GM19035 (cell line): ENCODE data around the gene CASP1.
"Not testable (repeated sequence)": the region's sequence is repeated elsewhere in the genome, so short reads cannot be mapped to it uniquely, and the experiment has no call there.

Source experiments
- ATAC-seq: cut with Tn5 transposase; IDR thresholded peaks from one replicate; pipeline ENCODE4 v1.9.1; 2021; ENCODE audit not compliant: unreplicated experiment

The CASP1 gene

GRCh38 chr11:105034813-105035620 is at the start of gene CASP1:
CASP1 (minus strand) TSS chr11:105035144; CDS start chr11:105035113, 31 bp downstream.
- peak; percentile 93 for ATAC-seq

GRCh38 chr11:105081412-105082150 is 46.6 kb upstream of the CASP1 start:
- no peak for ATAC-seq

- ATAC-seq: not testable (repeated sequence)
Measured at GRCh38 chr11:105080171-105080906, 45.4 kb upstream of the CASP1 start.

GRCh38 chr11:105078283-105078682 is 43.3 kb upstream of the CASP1 start:
- ATAC-seq: no peak

DNA sequence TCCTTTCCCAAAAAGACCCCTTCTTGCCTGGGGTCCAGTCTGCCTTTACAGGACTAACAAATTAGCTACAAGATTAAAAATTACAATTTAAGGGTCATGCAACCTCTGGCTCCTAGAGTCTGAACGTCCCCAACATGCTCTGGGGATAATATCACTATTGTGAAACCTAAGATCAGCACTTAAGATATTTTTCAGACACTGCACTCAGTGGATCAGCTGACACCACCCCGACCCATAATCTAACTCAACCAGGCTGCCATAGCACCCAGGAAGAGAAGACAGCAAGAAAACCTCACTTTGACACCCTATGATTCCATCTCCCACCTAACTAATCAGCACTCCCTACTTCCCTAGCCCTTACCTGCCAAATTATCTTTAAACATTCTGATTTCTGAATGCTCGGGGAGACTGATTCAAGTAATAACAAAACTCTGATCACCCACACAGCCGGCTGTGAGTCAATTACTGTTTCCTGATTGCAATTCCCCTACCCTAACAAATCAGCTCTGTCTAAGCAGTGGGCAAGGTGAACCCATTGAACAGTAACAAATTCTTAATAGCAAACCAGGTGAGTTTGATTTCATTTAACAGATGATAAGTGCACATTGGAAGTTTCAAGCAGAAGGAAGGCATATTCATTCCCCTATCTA is 42.3 kb upstream of the CASP1 start:
- not testable (repeated sequence) for ATAC-seq

GRCh38 chr11:105074166-105074530 is 39.2 kb upstream of the CASP1 start:
- ATAC-seq: no peak

- ATAC-seq: no peak
Measured at GRCh38 chr11:105073456-105074165, 38.7 kb upstream of the CASP1 start.

- not testable (repeated sequence) for ATAC-seq
Measured at GRCh38 chr11:105072080-105072479, 37.1 kb upstream of the CASP1 start.

- ATAC-seq: no peak
Measured at GRCh38 chr11:105071089-105071732, 36.3 kb upstream of the CASP1 start.

DNA sequence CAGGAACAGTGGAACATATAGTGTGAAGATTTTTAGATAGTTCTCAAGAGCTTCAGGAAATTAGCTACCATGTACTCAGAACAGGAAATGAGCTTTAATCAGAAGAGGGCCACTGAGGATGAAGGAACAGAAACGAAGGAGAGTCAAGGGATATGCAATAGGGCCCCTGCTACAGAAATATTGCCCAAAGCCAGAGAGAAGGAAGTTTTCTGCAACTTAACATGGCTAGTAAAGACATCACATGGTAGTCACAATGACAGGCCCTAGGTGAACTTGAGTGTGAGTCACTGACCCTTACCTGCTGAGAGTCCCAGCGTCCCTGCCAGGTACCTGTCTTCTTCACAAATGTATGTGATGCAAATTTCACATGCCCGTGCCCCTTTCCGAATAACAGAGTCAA is 35.4 kb upstream of the CASP1 start:
- no peak for ATAC-seq

DNA sequence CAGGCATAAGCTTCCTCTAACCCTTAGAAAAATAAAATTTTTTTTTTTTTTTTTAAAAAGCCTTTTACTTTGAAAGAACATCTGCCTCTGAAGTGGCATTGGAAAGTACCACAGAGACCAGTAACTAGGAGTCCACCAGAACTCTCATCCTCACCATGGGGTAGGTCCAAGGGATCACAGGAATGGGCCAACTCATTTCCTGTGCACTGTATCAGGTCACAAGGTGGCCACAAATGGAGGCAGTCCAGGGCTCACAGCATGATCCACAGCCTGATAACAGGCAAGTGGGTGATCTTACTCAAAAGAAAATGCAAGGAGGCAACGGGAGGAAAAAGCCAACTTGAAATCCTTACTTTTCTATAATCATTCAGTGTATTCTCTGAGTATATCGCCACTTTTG is 34.8 kb upstream of the CASP1 start:
- not testable (repeated sequence) for ATAC-seq

DNA sequence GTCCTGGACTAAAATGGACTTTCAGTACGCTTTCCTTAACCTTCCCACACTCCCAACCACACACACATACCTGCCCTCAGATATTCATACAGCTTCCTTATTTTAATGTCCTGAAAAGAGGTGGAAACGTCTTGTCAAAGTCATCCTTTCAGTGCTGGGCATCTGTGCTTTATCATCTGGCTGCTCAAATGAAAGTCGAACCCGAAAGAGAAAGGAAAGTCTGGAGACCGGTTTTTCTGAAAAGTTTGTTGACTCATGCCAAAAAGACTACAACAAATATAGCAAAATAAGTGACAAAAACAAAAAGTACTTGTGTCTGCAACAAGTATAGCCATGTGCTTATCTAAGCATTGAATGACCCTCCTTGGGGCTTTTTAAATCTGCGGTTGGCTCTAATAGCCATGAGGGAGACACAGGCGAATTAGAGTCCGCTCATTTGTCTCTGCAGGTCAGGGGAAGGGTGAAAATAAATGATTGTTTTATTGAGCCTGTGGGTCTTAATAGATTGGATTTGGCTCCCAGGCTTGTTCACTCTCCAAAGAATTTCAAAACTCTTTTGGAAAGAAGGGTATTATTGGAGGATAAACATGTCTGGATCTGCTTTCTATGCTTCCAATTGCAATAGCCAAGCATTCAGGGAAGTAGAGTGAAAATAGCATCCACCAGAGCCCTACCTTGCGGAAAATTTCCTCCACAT is 28.4 kb upstream of the CASP1 start:
- ATAC-seq: not testable (repeated sequence)

GRCh38 chr11:105057432-105057831 is 22.5 kb upstream of the CASP1 start:
- no peak for ATAC-seq

GRCh38 chr11:105056446-105056845 is 21.5 kb upstream of the CASP1 start:
- no peak for ATAC-seq

DNA sequence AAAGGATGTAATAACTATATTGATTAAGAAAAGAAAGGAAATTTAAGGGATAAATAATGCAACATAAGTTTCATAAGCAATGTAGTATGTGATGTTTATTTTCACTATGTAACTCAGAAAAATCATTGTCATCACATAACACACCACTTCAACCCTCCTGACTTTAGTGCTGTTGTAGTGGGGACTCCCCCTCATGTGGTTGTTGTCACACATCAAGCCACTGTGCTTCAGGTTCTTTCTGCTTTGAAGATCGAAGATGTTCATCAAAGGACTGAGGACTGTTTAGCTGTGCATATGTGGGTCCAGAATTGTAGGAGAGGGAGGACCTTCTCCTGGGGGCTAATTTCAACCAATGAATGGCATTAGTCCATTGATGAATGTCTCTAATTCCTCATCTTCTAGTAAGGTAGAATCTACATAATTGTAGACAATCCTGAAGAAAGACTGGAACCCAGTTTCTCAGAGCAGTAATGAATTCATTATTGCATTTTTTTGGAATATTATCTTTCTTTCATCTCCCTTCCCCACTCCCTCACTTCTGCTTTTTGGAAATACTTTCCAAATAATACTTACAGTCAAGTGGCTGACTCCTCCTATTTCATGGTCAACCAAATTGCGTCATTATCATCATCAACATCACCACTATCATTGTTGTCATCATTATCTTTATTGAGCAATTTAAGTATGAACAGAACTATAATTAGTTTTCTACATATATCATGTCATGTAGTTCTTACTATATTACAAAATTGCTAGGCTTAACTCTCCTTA is 20.0 kb upstream of the CASP1 start:
- no peak for ATAC-seq

GRCh38 chr11:105052487-105052886 is 17.5 kb upstream of the CASP1 start:
- no peak for ATAC-seq

DNA sequence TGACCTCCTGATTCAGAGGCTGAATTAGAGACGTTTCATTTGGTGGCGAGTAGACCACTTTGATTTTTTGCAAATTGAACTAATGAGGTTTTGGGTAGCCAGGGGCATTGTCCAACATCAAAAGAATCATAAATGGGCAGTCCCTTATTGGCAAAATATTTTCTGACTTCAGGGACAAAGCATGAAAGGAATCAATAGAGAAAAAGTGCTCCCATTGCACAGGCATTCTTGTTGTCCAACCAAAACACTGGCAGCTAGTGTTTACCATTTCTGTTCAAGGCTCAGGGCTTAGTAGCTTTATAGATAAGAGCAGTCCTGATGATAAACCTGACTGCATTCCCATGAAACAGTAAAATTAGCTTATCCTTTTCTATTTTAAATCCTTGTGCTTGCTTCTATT is 16.6 kb upstream of the CASP1 start:
- ATAC-seq: no peak

- ATAC-seq: no peak
Measured at GRCh38 chr11:105049481-105049880, 14.5 kb upstream of the CASP1 start.
